Pancreas (tissue), 10 donors: Measurements from ENCODE around the gene EDIL3. TPM values are rescaled to one million over a fixed set of nuclear protein-coding genes. Genes with fewer than 3 reads are reported as not detected.

Source experiments
- ATAC-seq, 4 donors: fragments of 200-7000 bp; cut with Tn5 transposase; one replicate each; pipeline versions ENCODE4 v1.8.0 to v1.9.1; 2020; ENCODE audit warnings: mild to moderate bottlenecking in 4 of 4, moderate library complexity in 4 of 4
- DNase-seq, 6 donors: peaks; one replicate each; pipeline ENCODE4 v3.0.0-alpha.2; 2020
- FAIRE-seq: peaks from 2 replicates; lab custom pipeline; 2012; peaks lifted over from hg19 to GRCh38; lab: Jason Lieb, UNC
- H3K27ac ChIP-seq, 4 donors: fragments of 200-600 bp; sonication (generic); 1 replicate in 3 of 4; 2 replicates in 1 of 4; pipeline versions ENCODE4 v1.5.0 to v1.8.0; 2020
- H3K27me3 ChIP-seq, 4 donors: fragments of 200-600 bp; one replicate each; pipeline ENCODE4 v1.8.0; 2021
- H3K36me3 ChIP-seq, 3 donors: fragments of 200-600 bp; sonication (generic) in 1 of 3; one replicate each; pipeline versions ENCODE4 v1.5.0 to v1.8.0; 2020 to 2021
- H3K4me1 ChIP-seq, 3 donors: fragments of 200-600 bp; one replicate each; pipeline ENCODE4 v1.8.0; 2021
- H3K4me3 ChIP-seq, 4 donors: fragments of 200-600 bp; sonication (generic) in 2 of 4; one replicate each; pipeline versions ENCODE4 v1.5.0 to v1.8.0; 2020 to 2021
- H3K9me3 ChIP-seq, 4 donors: fragments of 200-600 bp; one replicate each; pipeline ENCODE4 v1.8.0; 2021
- CTCF ChIP-seq, 4 donors: fragments of 200-600 bp; sonication (generic) in 3 of 4; IDR thresholded peaks; one replicate each; pipeline versions ENCODE4 v1.5.0 to v1.8.0; 2021; ENCODE audit warnings: antibody characterized with exemption in 4 of 4
- WGBS, 2 donors: extraction: QIAGEN DNeasy Blood & Tissue Kit; methylation state at CpG; one replicate each; pipeline ENCODE4 v1.1.7; 2013; 5-methylcytosine and 5-hydroxymethylcytosine counted together
- intact Hi-C, 3 donors: fragments of 100-400 bp; cut with DNase I; formaldehyde crosslinking; loops; one replicate each; pipeline versions ENCODE4 v1.11.1 to v1.14.2; 2022
- polyA plus RNA-seq, 2 donors: library from polyadenylated mRNA; stranded (reverse); fragments of 200-250 nt; gene quantifications; one replicate each; pipeline ENCODE4 v1.2.3, GENCODE V29; 2013
- total RNA-seq, 6 donors: library from RNA; stranded (reverse); fragmentation: NEBNext Ultra II Directional in 4 of 6; extraction: Animal tissue kit (Norgen Biotek cat#: 25700) in 4 of 6; gene quantifications; one replicate each; pipeline versions ENCODE4 v1.2.1 to v1.2.4, GENCODE V29; 2021 to 2023
- donor health status: healthy with polysubstance abuse.
- donor health status: DM: no; HTN: no; CAD: no; lungs with moderate emphysema.
- donor health status: DM: no; HTN: no; CAD: no.
- donor health status: control.
- donor health status: control.
- donor health status: Bipolar disorder and iron deficiency.
- donor health status: DM: yes; HTN: yes; CAD: no.
- donor health status: DM: no; HTN: no; CAD: no.
- donor health status: DM: no; HTN: no; CAD: no.
- donor health status: DM: yes; HTN: yes; CAD: no.

EDIL3 gene
- total and polyA plus RNA-seq, 8 donors = 0.63 to 9.7 (median 1.7) TPM

GRCh38 chr5:84249918-84250630 is 134.6 kb downstream of the EDIL3 start:
- intact Hi-C loops = no loop called here
- H3K27me3 ChIP-seq = no peaks in the 10 kb centered on the region
- no peaks in the 10 kb centered on the region for H3K4me1 ChIP-seq
- no peak for TF ChIP-seq CTCF (IDR thresholded peaks at IDR 0.05)
- DNase-seq (no peak), ATAC-seq (no peak), FAIRE-seq (no peak)
- WGBS, 2 donors = 38 to 42% methylated on average over 4 of the region's 4 CpGs
- no peak overlapping the region for H3K27ac ChIP-seq
- H3K4me3 ChIP-seq = no peak overlapping the region
- H3K9me3 ChIP-seq = no peaks in the 10 kb centered on the region
- no peaks in the 10 kb centered on the region for H3K36me3 ChIP-seq

DNA sequence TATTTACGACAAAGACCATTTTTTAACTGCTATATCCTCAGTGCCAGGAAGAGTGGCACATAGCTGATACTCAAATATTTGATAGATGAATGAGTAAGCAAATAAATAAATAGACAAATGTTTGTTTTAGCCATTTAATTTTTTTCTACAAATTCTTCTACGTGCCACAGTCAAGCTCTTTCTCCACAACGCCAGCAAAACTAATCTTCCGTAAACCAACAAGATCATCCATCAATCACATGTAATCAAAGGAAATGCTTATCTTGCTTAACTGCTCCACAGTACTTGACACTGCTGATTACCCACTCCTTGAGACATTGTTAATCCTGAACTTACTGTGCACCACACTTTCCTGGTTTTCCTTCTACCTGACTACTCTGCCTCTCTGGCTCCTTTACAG is 136.7 kb downstream of the EDIL3 start:
- Histone ChIP-seq H3K4me3 (no peak overlapping the region), H3K36me3 (no peaks in the 10 kb centered on the region), H3K4me1 (no peaks in the 10 kb centered on the region), H3K9me3 (no peaks in the 10 kb centered on the region), H3K27ac (no peak overlapping the region), H3K27me3 (no peaks in the 10 kb centered on the region)
- DNase-seq (no peak), ATAC-seq (no peak), FAIRE-seq (no peak)
- TF ChIP-seq CTCF (IDR thresholded peaks at IDR 0.05) = no peak
- WGBS, 2 donors = 22 to 24% methylated on average over 4 of the region's 4 CpGs
- intact Hi-C loops = no loop called here

DNA sequence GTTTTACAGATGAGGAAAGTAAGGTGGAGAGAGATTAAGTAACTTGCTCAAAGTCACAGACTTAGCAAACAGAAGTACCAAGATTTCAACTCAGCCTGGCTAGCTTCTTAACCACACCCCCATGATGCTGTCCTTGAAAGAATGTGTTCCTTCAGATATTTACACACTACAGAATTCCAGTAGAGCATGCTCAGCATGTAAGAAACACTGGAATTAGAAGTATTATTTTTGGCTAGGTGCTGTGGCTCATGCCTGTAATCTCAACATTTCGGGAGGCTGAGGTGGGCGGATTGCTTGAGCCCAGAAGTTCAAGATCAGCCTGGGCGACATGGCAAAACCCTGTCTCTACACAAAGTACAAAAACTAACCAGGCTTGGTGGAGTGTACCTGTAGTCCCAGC is 142.4 kb downstream of the EDIL3 start:
- Histone ChIP-seq H3K4me1 (no peaks in the 10 kb centered on the region), H3K4me3 (no peak overlapping the region), H3K27me3 (no peaks in the 10 kb centered on the region), H3K27ac (no peak overlapping the region), H3K36me3 (no peaks in the 10 kb centered on the region), H3K9me3 (no peaks in the 10 kb centered on the region)
- intact Hi-C loops = no loop called here
- TF ChIP-seq CTCF (IDR thresholded peaks at IDR 0.05) = no peak
- WGBS, 2 donors = 63 to 78% methylated on average over 3 of the region's 3 CpGs
- ATAC-seq = no peak
- FAIRE-seq = no peak
- no peak for DNase-seq

DNA sequence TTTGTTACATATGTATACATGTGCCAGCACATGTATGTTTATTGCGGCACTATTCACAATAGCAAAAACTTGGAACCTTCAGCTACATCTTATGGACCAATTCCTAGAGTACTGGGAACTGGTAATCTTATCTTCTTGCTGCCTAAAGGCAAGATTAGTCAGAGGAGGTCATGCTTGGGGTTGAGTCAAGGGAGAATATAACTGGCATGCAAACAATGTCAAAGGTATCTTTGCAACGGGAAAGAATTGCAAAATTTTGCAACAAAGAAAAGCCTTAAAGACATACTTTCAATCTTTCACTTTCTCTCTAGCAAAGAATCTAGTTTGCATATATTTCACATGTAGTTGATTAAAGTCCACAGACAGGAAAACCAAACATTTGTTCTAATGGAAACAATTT is 145.2 kb downstream of the EDIL3 start:
- Histone ChIP-seq H3K36me3 (no peaks in the 10 kb centered on the region), H3K4me1 (no peaks in the 10 kb centered on the region), H3K9me3 (no peaks in the 10 kb centered on the region), H3K27ac (no peak overlapping the region), H3K4me3 (no peak overlapping the region), H3K27me3 (no peaks in the 10 kb centered on the region)
- TF ChIP-seq CTCF (IDR thresholded peaks at IDR 0.05) = no peak
- 42 to 51% methylated on average over 2 of the region's 2 CpGs for WGBS, 2 donors
- FAIRE-seq (no peak), ATAC-seq (no peak), DNase-seq (no peak)
- intact Hi-C loops = no loop called here

DNA sequence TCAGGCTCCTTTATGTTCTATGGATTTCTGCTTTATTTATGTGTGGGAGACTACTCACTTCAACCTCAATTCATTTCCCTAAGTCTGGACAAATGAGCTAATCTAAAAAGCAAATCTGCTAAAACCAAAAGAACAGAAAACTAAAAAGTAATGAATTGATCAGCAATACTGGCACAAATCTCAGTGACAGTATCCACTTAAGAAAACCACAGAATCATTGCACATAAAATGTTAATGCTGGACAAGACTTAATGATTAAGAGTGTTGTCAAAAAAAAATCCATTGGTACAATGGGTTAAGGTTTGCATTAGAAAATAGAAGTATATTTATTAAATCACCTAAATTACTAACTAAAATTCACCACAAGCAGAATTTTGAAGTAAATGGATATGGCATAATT is 147.6 kb downstream of the EDIL3 start:
- H3K9me3 ChIP-seq = no peaks in the 10 kb centered on the region
- DNase-seq (no peak), ATAC-seq (no peak), FAIRE-seq (no peak)
- no peaks in the 10 kb centered on the region for H3K4me1 ChIP-seq
- no peaks in the 10 kb centered on the region for H3K27me3 ChIP-seq
- H3K36me3 ChIP-seq = no peaks in the 10 kb centered on the region
- H3K4me3 ChIP-seq = no peak overlapping the region
- H3K27ac ChIP-seq = no peak overlapping the region
- no peak for TF ChIP-seq CTCF (IDR thresholded peaks at IDR 0.05)
- intact Hi-C loops = no loop called here
